ENCODE measurements around the gene ANTXRL.
"Not testable (repeated sequence)": the region's sequence is repeated elsewhere in the genome, so short reads cannot be mapped to it uniquely, and the experiment has no call there.

The ANTXRL gene

DNA sequence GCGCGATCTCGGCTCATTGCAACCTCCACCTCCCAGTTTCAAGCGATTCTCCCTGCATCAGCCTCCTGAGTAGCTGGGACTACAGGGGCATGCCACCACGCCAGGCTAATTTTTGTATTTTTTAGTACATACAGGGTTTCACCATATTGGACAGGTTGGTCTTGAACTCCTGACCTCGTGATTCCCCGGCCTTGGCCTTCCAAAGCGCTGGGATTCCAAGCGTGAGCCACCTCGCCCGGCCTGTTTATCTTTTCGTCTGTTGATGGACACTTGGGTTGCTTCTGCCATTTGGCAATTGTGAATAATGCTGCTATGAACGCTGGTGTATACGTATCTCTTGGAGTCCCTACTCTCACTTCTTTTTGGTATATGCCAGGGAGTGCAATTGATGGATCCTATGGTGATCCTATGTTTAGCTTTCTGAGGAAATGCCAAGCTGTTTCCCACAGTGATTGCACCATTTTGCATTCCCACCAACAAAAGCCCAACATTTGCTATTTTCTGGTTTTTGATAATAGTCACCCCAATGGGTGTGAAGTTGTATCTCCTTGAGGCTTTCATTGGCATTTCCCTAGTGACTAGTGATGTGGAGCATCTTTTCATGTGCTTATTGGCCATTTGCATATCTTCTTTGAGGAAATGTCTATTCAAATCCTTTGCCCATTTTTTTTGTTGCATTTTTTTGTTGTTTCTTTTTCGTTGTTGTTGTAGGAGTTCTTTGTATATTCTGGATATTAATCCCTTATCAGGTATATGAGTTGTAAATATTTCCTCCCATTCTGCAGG, 3.5 kb downstream of the ANTXRL start:
- DNase-seq (ENCODE audit: low read depth), result no peak
- H3K4me3 ChIP-seq (ENCODE audit: low read depth, low read length), result no peak overlapping the region
- TF ChIP-seq, protein P1, sequence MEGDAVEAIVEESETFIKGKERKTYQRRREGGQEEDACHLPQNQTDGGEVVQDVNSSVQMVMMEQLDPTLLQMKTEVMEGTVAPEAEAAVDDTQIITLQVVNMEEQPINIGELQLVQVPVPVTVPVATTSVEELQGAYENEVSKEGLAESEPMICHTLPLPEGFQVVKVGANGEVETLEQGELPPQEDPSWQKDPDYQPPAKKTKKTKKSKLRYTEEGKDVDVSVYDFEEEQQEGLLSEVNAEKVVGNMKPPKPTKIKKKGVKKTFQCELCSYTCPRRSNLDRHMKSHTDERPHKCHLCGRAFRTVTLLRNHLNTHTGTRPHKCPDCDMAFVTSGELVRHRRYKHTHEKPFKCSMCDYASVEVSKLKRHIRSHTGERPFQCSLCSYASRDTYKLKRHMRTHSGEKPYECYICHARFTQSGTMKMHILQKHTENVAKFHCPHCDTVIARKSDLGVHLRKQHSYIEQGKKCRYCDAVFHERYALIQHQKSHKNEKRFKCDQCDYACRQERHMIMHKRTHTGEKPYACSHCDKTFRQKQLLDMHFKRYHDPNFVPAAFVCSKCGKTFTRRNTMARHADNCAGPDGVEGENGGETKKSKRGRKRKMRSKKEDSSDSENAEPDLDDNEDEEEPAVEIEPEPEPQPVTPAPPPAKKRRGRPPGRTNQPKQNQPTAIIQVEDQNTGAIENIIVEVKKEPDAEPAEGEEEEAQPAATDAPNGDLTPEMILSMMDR (IDR thresholded peaks at IDR 0.05; ENCODE audit: low read depth, low read length, missing control alignments), result no peak
- in situ Hi-C loops (cut with HindIII; ENCODE audit: low sequenced_read_pairs), result no loop called here

DNA sequence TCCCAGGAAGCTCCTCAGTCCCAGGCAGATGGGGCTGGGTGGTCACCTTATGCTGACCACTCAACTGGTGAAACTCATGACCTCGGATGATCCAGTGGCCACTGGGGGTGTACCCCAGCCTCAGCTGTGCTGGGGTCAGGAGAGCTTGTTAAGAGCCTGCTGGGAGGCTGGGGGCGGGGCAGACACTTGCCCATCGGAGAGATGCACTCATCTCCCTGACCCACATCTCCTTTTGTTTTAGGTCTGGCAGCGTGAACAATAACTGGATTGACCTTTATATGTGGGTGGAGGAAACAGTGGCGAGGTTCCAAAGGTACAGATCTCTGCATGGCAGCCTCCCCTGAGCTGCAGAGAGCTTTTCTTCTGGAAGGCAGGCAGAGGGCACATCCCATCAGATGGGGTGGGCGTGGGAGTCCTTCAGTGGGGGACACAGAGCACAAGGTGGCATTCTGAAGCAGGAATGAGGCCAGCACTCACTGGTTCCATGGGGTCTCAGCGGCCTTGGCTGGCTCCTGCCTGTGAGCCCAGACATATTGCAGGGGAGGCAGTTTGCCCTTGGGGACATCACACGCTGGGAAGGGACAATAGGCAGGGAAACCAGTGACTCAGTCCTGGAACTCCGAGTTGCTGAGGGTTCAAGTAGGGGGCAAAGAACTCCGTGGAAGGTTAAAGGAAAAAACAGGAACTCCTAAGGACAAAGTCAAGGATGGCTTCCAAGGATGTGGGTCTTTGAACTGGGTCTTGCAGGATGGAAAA, 5.2 kb downstream of the ANTXRL start:
- no peak for DNase-seq (ENCODE audit: low read depth)
- TF ChIP-seq, protein P1 (IDR thresholded peaks at IDR 0.05; ENCODE audit: low read depth, low read length, missing control alignments), result no peak
- H3K4me3 ChIP-seq (ENCODE audit: low read depth, low read length), result no peak overlapping the region
- in situ Hi-C loops (cut with HindIII; ENCODE audit: low sequenced_read_pairs), result no loop called here

DNA sequence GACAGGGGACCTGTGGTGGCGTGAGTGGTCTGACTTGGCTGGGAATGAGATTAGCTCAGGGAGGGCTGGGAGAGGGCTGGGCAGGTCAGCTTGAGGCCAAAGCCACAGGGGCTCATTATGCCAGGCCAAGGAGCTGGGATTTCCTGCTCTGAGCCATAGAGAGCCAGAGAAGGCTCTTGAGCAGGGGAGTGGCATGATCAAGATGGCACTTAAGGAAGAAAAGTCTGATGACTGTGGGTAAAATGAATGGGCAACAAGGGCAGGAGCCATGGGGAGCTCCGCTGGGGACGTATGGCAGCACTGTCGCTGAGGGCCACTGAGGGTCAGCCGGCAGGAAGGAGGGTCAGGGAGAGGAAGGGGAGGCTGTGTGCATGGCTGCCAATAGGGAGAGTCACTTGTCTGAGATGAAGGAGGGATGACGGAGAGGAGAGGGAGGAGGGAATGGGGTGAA, 5.8 kb downstream of the ANTXRL start:
- TF ChIP-seq, protein P1 (IDR thresholded peaks at IDR 0.05; ENCODE audit: low read depth, low read length, missing control alignments), result no peak
- in situ Hi-C loops (cut with HindIII; ENCODE audit: low sequenced_read_pairs), result no loop called here
- DNase-seq (ENCODE audit: low read depth), result no peak
- H3K4me3 ChIP-seq (ENCODE audit: low read depth, low read length), result no peak overlapping the region

DNA sequence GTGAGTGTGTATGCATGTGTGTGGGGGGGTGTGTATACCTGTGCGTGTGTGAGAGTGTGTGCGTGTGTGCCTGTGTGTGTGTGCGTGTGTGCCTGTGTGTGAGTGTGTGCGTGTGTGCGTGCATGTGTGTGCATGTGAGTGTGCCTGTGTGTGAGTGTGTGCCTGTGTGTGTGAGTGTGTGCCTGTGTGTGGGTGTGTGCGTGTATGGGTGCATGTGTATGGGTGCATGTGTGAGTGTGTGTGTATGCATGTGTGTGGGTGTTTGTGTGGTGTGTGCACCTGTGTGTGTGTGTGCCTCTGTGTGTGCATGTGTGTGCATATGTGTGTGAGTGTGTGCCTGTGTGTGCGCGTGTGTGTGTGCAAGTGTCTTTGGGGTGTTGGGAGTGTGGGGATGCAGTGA, 6.4 kb downstream of the ANTXRL start:
- no peak overlapping the region for H3K4me3 ChIP-seq (ENCODE audit: low read depth, low read length)
- in situ Hi-C loops (cut with HindIII; ENCODE audit: low sequenced_read_pairs), result no loop called here
- no peak for DNase-seq (ENCODE audit: low read depth)
- TF ChIP-seq, protein P1 (IDR thresholded peaks at IDR 0.05; ENCODE audit: low read depth, low read length, missing control alignments), result no peak

DNA sequence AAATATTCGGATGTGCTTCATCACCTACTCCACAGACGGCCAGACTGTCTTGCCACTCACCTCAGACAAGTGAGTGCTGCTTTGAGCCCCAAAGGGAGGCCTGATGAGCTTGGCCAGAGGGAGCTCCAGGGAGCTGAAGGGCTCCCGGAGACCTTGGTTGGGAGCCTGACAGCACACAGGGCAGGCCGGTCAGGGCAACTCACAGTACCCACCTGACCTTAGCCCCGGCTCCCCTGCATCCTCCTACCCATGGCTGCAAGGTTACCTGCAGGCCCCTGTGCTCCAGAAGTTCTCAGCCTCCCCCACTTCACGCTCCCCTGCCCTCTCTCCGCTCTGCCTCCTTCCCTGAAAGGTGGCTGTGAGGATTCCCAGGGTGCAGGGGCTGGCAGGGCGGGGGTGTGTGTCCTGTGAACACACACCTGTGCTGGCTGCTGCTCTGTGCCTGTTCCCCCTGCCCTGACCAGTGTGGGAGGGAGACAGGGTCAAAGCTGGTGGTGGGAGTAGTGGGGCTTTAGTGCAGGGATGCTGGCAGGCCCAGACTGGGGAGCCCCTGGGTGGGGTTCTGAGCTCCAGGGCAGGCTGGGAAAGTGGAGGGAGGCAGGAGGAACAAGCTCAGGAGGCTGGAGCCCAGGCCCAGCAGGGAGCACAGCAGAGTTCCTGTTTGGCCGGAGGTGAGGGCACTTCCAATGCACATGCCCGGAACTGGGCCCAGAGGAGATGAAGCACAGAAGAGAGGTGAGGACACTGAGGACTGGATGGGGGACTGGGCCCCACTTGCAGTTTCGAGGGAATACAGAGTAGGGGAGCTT, 7.2 kb downstream of the ANTXRL start:
- no peak for DNase-seq (ENCODE audit: low read depth)
- in situ Hi-C loops (cut with HindIII; ENCODE audit: low sequenced_read_pairs), result no loop called here
- TF ChIP-seq, protein P1 (IDR thresholded peaks at IDR 0.05; ENCODE audit: low read depth, low read length, missing control alignments), result no peak
- no peak overlapping the region for H3K4me3 ChIP-seq (ENCODE audit: low read depth, low read length)

DNA sequence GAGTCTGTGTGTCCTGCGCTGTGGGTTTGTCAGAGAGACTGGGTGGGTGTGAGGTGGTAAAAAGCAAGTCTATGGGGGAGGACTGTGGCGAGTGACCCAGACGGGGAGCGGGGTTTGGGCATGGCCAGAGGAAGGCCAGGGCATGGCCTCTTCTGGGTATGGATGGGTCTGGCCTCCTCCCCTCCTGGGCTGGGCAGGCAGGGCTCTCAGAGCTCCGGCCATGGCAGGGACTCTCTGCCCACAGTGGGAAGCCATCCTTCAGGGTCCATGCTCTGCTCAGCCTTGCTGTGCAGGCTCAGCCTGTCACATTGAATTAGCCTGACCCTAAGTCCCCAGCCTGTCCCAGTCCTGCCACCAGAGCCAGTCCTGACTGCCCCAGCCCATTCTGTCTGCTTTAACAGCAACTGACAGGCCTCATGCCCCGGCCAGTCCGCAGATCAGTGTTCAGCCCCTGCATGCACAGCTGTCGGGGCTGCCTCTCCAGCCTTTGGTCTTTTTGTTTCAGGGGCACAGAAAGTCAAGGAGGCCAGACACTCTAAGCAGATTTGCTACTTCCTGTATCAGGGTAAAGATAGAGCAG, 7.9 kb downstream of the ANTXRL start:
- H3K4me3 ChIP-seq (ENCODE audit: low read depth, low read length), result no peak overlapping the region
- DNase-seq (ENCODE audit: low read depth), result no peak
- TF ChIP-seq, protein P1 (IDR thresholded peaks at IDR 0.05; ENCODE audit: low read depth, low read length, missing control alignments), result no peak
- in situ Hi-C loops (cut with HindIII; ENCODE audit: low sequenced_read_pairs), result no loop called here

DNA sequence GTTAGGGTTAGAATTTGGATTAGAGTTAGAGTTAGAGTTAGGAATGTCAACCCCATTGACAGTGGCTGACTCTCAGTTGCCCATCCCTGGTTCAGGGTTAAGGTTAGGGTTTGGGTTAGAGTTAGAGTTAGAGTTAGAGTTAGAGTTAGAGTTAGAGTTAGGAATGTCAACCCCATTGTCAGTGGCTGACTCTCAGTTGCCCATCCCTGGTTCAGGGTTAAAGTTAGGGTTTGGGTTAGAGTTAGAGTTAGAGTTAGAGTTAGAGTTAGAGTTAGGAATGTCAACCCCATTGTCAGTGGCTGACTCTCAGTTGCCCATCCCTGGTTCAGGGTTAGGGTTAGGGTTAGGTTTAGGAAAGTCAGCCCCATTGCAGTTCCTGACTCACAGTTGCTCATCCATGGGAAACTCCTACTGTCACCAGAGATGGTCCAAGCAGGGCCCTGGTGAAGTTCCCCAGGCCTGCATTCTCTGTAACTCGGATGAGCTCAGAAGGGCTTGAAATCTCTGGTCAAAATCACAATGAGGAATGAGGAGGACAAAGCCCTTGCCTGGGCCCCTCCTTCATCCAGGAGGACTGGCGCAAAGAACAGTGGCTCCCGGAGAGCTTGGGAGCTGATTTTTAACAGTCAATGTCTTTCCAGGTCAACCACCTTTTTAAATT, 8.7 kb downstream of the ANTXRL start:
- H3K4me3 ChIP-seq (ENCODE audit: low read depth, low read length); DNase-seq (ENCODE audit: low read depth); in situ Hi-C loops (cut with HindIII; ENCODE audit: low sequenced_read_pairs): not testable (repeated sequence)

DNA sequence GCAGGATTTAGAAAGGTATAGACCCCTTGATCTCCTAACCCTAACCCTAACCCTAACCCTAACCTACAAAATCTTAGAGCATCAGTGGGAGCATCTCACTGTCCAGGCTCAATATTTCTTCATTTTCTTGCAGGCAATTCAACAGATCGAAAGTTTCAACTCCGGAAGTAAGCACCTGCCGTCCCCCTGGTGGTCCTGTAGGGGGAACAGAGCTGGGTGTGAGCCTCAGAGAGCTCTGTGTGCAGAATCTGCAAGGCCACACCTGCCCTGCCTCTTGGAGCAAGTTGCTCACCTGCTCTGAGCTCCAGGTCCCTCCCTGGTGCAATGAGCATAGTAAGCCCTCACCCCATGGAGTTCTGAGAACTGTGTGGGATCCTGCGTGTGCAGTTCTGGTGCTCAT, 9.3 kb downstream of the ANTXRL start:
- DNase-seq (ENCODE audit: low read depth); in situ Hi-C loops (cut with HindIII; ENCODE audit: low sequenced_read_pairs); H3K4me3 ChIP-seq (ENCODE audit: low read depth, low read length): not testable (repeated sequence)
